Caco-2 (cell line): ENCODE results near the gene TBC1D8. TPM values are rescaled to one million over a fixed set of nuclear protein-coding genes. Genes with fewer than 3 reads are reported as not detected.

Source experiments
- BruUV-seq: library from RNA; stranded (reverse); fragments of 400-500 nt; replicated peaks from 2 replicates; lab custom pipeline; 2021; lab: Mats Ljungman, UMichigan
- CTCF ChIA-PET: fragments of 300-600 bp; sonication (Branson Sonifier 250); formaldehyde crosslinking; loops from one replicate; lab custom pipeline; 2022; ENCODE audit warnings: antibody characterized with exemption; lab: Charles Lee
- POLR2A ChIA-PET: fragments of 300-600 bp; sonication (Branson Sonifier 250); formaldehyde crosslinking; loops from one replicate; lab custom pipeline; 2022; ENCODE audit warnings: antibody characterized with exemption; lab: Charles Lee
- DNase-seq, 2 experiments: peaks; one replicate each; pipeline versions ENCODE4 v3.0.0 to v3.0.0-alpha.2; 2020 to 2022
- H3K27me3 ChIP-seq: replicated peaks from 2 replicates; pipeline ENCODE4 v1.6.0; 2011; ENCODE audit warnings: low read length; ENCODE audit not compliant: control insufficient read depth, insufficient read depth
- H3K36me3 ChIP-seq: 2 replicates; pipeline ENCODE4 v1.5.1; 2011; ENCODE audit warnings: low read length; ENCODE audit not compliant: control insufficient read depth, insufficient read depth
- H3K4me1 ChIP-seq: fragments of 250-450 bp; sonication (Bioruptor Pico); 2 replicates; pipeline ENCODE4 v1.5.1; 2020; ENCODE audit warnings: mild to moderate bottlenecking
- H3K4me3 ChIP-seq: 2 replicates; pipeline ENCODE4 v1.5.1; 2011; ENCODE audit warnings: low read depth, mild to moderate bottlenecking, control low read depth, low read length
- H3K9me3 ChIP-seq: fragments of 250-450 bp; sonication (Bioruptor Pico); 2 replicates; pipeline ENCODE4 v1.5.1; 2020; ENCODE audit warnings: mild to moderate bottlenecking, moderate library complexity
- H3K27ac Mint-ChIP-seq: one replicate; pipeline ENCODE4 v1.8.0; 2022; ENCODE audit warnings: mixed read lengths; ENCODE audit not compliant: unreplicated experiment
- H3K27me3 Mint-ChIP-seq: one replicate; pipeline ENCODE4 v1.8.0; 2022; ENCODE audit warnings: mixed read lengths; ENCODE audit not compliant: insufficient read depth, unreplicated experiment
- H3K36me3 Mint-ChIP-seq: one replicate; pipeline ENCODE4 v1.8.0; 2022; ENCODE audit warnings: mild to moderate bottlenecking, mixed read lengths; ENCODE audit not compliant: insufficient read depth, unreplicated experiment
- H3K4me1 Mint-ChIP-seq: one replicate; pipeline ENCODE4 v1.8.0; 2022; ENCODE audit warnings: low read depth, mixed read lengths; ENCODE audit not compliant: unreplicated experiment
- H3K4me3 Mint-ChIP-seq: one replicate; pipeline ENCODE4 v1.8.0; 2022; ENCODE audit warnings: mild to moderate bottlenecking, moderate library complexity, mixed read lengths; ENCODE audit not compliant: unreplicated experiment
- H3K9me3 Mint-ChIP-seq: one replicate; pipeline ENCODE4 v1.8.0; 2022; ENCODE audit warnings: mixed read lengths; ENCODE audit not compliant: unreplicated experiment
- intact Hi-C: fragments of 100-400 bp; cut with micrococcal nuclease; formaldehyde crosslinking; loops from one replicate; pipeline ENCODE4 v1.10.0; 2022; ENCODE audit not compliant: unreplicated experiment
- total RNA-seq: library from RNA; stranded (reverse); gene quantifications from 2 replicates; pipeline ENCODE4 v1.2.3, GENCODE V29; 2022
- TF ChIP-seq, protein P1 (sequence below), 2 experiments: fragments of 200-600 bp in 1 of 2; IDR thresholded peaks; 1 replicate in 1 of 2; 2 replicates in 1 of 2; pipeline versions ENCODE4 v1.5.1 to v1.8.0; 2011 to 2022; ENCODE audit warnings: antibody characterized with exemption in 1 of 2, control low read depth in 1 of 2, inconsistent platforms in 1 of 2, low read depth in 1 of 2, low read length in 1 of 2, mild to moderate bottlenecking in 1 of 2, moderate library complexity in 1 of 2; ENCODE audit not compliant: insufficient read depth in 1 of 2, severe bottlenecking in 1 of 2, unreplicated experiment in 1 of 2

The TBC1D8 gene
- total RNA-seq, 1 experiment from 2014 or later = 29.5 TPM

DNA sequence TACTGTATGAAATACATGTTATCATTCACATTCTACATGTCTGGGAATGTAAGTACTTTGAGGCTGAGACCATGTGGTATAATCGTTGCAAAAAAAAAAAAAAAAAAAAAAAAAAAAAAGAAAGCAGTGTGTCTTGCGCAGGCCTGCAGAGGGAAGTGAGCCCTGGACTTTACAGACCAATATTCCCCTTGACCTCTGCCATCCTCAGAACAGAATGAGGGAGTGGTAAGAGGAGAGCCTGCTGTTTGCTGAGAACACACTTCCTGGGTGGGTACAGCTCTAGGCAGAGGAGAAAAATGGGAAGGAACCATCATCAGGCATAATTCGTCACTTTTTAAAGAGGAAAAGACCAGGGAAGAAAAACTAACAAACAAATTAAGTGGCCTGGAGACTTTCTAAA, 28.8 kb upstream of the TBC1D8 start:
- H3K4me1 Mint-ChIP-seq = peaks cover 7% of the 10 kb centered on the region
- H3K9me3 Mint-ChIP-seq = peaks cover 10% of the 10 kb centered on the region
- H3K4me1 ChIP-seq = peaks cover 11% of the 10 kb centered on the region
- CTCF ChIA-PET = interaction anchor here (0.7 kb wide), 1 partner anchor 9 kb away, joined by 3 read pairs; no protein-coding TSS in a partner anchor
- TF ChIP-seq, protein P1, sequence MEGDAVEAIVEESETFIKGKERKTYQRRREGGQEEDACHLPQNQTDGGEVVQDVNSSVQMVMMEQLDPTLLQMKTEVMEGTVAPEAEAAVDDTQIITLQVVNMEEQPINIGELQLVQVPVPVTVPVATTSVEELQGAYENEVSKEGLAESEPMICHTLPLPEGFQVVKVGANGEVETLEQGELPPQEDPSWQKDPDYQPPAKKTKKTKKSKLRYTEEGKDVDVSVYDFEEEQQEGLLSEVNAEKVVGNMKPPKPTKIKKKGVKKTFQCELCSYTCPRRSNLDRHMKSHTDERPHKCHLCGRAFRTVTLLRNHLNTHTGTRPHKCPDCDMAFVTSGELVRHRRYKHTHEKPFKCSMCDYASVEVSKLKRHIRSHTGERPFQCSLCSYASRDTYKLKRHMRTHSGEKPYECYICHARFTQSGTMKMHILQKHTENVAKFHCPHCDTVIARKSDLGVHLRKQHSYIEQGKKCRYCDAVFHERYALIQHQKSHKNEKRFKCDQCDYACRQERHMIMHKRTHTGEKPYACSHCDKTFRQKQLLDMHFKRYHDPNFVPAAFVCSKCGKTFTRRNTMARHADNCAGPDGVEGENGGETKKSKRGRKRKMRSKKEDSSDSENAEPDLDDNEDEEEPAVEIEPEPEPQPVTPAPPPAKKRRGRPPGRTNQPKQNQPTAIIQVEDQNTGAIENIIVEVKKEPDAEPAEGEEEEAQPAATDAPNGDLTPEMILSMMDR (IDR thresholded peaks at IDR 0.05; ENCODE audit: insufficient read depth in 1 of 2, low read depth in 1 of 2, low read length in 1 of 2, severe bottlenecking in 1 of 2, unreplicated experiment in 1 of 2) = no peak
- no peaks in the 10 kb centered on the region for H3K27me3 Mint-ChIP-seq
- no TSS peak for BruUV-seq
- no peak overlapping the region for H3K4me3 Mint-ChIP-seq
- no peaks in the 10 kb centered on the region for H3K36me3 Mint-ChIP-seq
- intact Hi-C loops = no loop called here
- H3K9me3 ChIP-seq = no peaks in the 10 kb centered on the region
- DNase-seq = no peak
- POLR2A ChIA-PET = no interaction called here
- H3K27me3 ChIP-seq = no peaks in the 10 kb centered on the region
- H3K36me3 ChIP-seq = no peaks in the 10 kb centered on the region
- no peak overlapping the region for H3K27ac Mint-ChIP-seq
- no peak overlapping the region for H3K4me3 ChIP-seq

DNA sequence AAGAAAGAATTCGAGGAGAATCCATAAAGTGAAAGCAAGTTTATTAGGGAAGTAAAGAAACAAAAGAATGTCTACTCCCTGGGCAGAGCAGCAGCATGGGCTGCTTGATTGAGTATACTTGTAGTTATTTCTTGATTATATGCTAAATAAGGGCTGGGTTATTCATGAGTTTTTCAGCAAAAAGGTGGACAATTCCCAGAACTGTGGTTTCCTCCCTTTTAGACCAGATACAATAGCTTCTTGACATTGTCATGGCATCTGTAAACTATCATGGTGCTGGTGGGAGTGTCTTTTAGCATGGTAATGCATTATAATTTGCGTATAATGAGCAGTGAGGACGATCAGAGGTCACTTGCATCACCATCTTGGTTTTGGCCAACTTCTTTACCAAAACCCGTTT, 25.6 kb upstream of the TBC1D8 start:
- H3K4me3 ChIP-seq = no peak overlapping the region
- peaks cover 11% of the 10 kb centered on the region for H3K4me1 ChIP-seq
- TF ChIP-seq, protein P1 (IDR thresholded peaks at IDR 0.05; ENCODE audit: insufficient read depth in 1 of 2, low read depth in 1 of 2, low read length in 1 of 2, severe bottlenecking in 1 of 2, unreplicated experiment in 1 of 2) = no peak
- no peaks in the 10 kb centered on the region for H3K36me3 Mint-ChIP-seq
- no peak overlapping the region for H3K27ac Mint-ChIP-seq
- no peaks in the 10 kb centered on the region for H3K36me3 ChIP-seq
- no peak for DNase-seq
- intact Hi-C loops = loop anchor here (1.0 to 2.0 kb wide), 2 partner anchors 8 to 20 kb away; no protein-coding TSS in a partner anchor
- H3K9me3 Mint-ChIP-seq = peaks cover 35% of the 10 kb centered on the region
- no peaks in the 10 kb centered on the region for H3K27me3 Mint-ChIP-seq
- H3K9me3 ChIP-seq = no peaks in the 10 kb centered on the region
- H3K4me3 Mint-ChIP-seq = no peak overlapping the region
- no TSS peak for BruUV-seq
- peaks cover 7% of the 10 kb centered on the region for H3K4me1 Mint-ChIP-seq
- POLR2A ChIA-PET = no interaction called here
- H3K27me3 ChIP-seq = no peaks in the 10 kb centered on the region
- CTCF ChIA-PET = no interaction called here

DNA sequence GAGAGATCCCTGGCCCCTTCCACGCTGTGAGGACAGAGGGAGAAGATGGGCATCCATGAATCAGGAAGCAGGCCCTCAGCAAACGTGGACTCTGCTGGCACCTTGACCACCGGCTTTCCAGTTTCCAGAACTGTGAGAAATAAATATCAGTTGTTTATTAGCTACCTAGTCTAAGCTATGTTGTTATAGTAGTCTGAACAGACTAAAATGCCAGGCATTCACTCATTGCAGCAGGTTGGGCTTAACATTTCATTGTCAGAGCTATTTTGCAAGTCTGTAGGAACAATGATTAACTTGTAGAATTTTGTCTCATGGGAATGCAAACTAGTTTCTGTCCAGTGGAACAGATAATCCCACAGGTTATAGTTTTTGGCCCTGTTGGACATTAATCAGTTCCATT, 24.8 kb upstream of the TBC1D8 start:
- intact Hi-C loops = loop anchor here (1.0 to 2.0 kb wide), 2 partner anchors 9 to 21 kb away; no protein-coding TSS in a partner anchor
- TF ChIP-seq, protein P1 (IDR thresholded peaks at IDR 0.05; ENCODE audit: insufficient read depth in 1 of 2, low read depth in 1 of 2, low read length in 1 of 2, severe bottlenecking in 1 of 2, unreplicated experiment in 1 of 2) = no peak
- Histone ChIP-seq H3K4me3 (no peak overlapping the region), H3K36me3 (no peaks in the 10 kb centered on the region), H3K27me3 (no peaks in the 10 kb centered on the region), H3K4me1 (peaks cover 11% of the 10 kb centered on the region), H3K9me3 (no peaks in the 10 kb centered on the region; the same call in 1 of the 2 replicates)
- no TSS peak for BruUV-seq
- peaks cover 43% of the 10 kb centered on the region for H3K9me3 Mint-ChIP-seq
- no peaks in the 10 kb centered on the region for H3K36me3 Mint-ChIP-seq
- POLR2A ChIA-PET = interaction anchor here (1.0 kb wide), 1 partner anchor 76 kb away, joined by 3 read pairs; no protein-coding TSS in a partner anchor
- H3K4me3 Mint-ChIP-seq = no peak overlapping the region
- DNase-seq = peak in 1 of 2 experiments; percentile 59
- H3K27ac Mint-ChIP-seq = no peak overlapping the region
- CTCF ChIA-PET = interaction anchor here (0.7 to 1.0 kb wide), 4 partner anchors 13 to 164 kb away, joined by 3 to 7 read pairs (median 4); no protein-coding TSS in a partner anchor
- no peaks in the 10 kb centered on the region for H3K27me3 Mint-ChIP-seq
- H3K4me1 Mint-ChIP-seq = peaks cover 7% of the 10 kb centered on the region
